HepG2 (cell line): Measurements from ENCODE around the gene C1GALT1.

ENCODE experiments used
- ARNT2 ChIP-seq: sonication (generic); formaldehyde crosslinking; IDR thresholded peaks from 2 replicates; pipeline ENCODE4 v1.8.0; 2022; ENCODE audit warnings: mild to moderate bottlenecking, low read depth, missing genetic modification reagents, moderate library complexity
- CBX2 ChIP-seq, 2 experiments: fragments of 200-600 bp in 1 of 2; sonication (generic); formaldehyde crosslinking in 1 of 2; IDR thresholded peaks; 2 replicates each; pipeline versions ENCODE4 v1.7.0 to v1.8.1; 2018 to 2022; ENCODE audit warnings: low read depth in 2 of 2, low read length in 1 of 2, mild to moderate bottlenecking in 1 of 2, missing genetic modification reagents in 1 of 2
- DMAP1 ChIP-seq: IDR thresholded peaks from 2 replicates; pipeline ENCODE4 v1.6.1; 2016
- HOXA7 ChIP-seq: sonication (generic); formaldehyde crosslinking; IDR thresholded peaks from 2 replicates; pipeline ENCODE4 v1.8.1; 2022; ENCODE audit warnings: mild to moderate bottlenecking, missing genetic modification reagents, moderate library complexity
- KAT2B ChIP-seq: fragments of 150-350 bp; IDR thresholded peaks from 2 replicates; pipeline ENCODE4 v1.6.1; 2014; ENCODE audit warnings: low read depth, low read length, borderline replicate concordance
- POLR2A ChIP-seq, 2 experiments: IDR thresholded peaks; 2 replicates each; pipeline ENCODE4 v1.6.1; 2011; ENCODE audit warnings: low read depth in 2 of 2, low read length in 2 of 2, mild to moderate bottlenecking in 1 of 2, moderate library complexity in 1 of 2; ENCODE audit not compliant: insufficient read depth in 1 of 2
- RBAK ChIP-seq: sonication (generic); formaldehyde crosslinking; IDR thresholded peaks from 2 replicates; pipeline ENCODE4 v1.5.1; 2020; ENCODE audit warnings: mild to moderate bottlenecking, missing genetic modification reagents
- YY1 ChIP-seq: IDR thresholded peaks from 2 replicates; pipeline ENCODE4 v1.6.1; 2011; ENCODE audit warnings: low read length, low read depth, moderate library complexity, mild to moderate bottlenecking; ENCODE audit not compliant: insufficient read depth, insufficient replicate concordance
- ZNF724P ChIP-seq: sonication (generic); formaldehyde crosslinking; IDR thresholded peaks from 2 replicates; pipeline ENCODE4 v1.8.0; 2022; ENCODE audit warnings: missing genetic modification reagents, borderline replicate concordance
- ZSCAN20 ChIP-seq: sonication (generic); formaldehyde crosslinking; IDR thresholded peaks from 2 replicates; pipeline ENCODE4 v1.4.0; 2020; ENCODE audit warnings: missing genetic modification reagents, mild to moderate bottlenecking, borderline replicate concordance
- TF ChIP-seq, protein P1 (sequence below): sonication (generic); formaldehyde crosslinking; IDR thresholded peaks from 2 replicates; pipeline ENCODE4 v1.5.0; 2020; ENCODE audit warnings: mild to moderate bottlenecking, missing genetic modification reagents, moderate library complexity
- TF ChIP-seq, protein P2 (sequence below): sonication (generic); formaldehyde crosslinking; IDR thresholded peaks from 2 replicates; pipeline ENCODE4 v1.4.0; 2020; ENCODE audit warnings: missing genetic modification reagents

DNA sequence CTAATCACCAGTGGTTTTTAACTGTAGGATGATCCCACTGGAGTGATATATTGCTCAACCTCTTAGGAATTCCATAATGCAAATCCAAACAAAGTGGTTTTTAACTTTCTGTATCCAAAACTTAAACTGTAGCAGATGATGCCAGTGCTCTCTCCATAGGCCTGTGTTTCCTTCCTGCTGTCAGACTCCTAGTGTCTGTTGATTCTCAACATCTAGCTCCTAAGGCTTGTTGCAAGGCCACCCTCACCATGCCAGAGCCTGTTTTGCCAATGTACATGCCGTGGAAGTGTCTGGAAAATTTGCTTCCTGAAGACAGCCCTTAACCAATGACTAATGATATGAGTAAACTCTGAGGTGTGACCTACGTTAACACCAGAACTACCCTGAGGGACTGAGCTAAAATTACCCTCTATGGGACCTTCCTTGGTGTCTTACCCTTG lies 39.3 kb downstream of the C1GALT1 start:
- no peak for TF ChIP-seq ZSCAN20 (CRISPR knock-in tag)
- TF ChIP-seq HOXA7: no peak
- TF ChIP-seq, protein P1, sequence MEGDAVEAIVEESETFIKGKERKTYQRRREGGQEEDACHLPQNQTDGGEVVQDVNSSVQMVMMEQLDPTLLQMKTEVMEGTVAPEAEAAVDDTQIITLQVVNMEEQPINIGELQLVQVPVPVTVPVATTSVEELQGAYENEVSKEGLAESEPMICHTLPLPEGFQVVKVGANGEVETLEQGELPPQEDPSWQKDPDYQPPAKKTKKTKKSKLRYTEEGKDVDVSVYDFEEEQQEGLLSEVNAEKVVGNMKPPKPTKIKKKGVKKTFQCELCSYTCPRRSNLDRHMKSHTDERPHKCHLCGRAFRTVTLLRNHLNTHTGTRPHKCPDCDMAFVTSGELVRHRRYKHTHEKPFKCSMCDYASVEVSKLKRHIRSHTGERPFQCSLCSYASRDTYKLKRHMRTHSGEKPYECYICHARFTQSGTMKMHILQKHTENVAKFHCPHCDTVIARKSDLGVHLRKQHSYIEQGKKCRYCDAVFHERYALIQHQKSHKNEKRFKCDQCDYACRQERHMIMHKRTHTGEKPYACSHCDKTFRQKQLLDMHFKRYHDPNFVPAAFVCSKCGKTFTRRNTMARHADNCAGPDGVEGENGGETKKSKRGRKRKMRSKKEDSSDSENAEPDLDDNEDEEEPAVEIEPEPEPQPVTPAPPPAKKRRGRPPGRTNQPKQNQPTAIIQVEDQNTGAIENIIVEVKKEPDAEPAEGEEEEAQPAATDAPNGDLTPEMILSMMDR (CRISPR knock-in tag): no peak
- TF ChIP-seq RBAK (CRISPR knock-in tag): no peak
- TF ChIP-seq YY1: no peak
- no peak for TF ChIP-seq ZNF724P (CRISPR knock-in tag)
- TF ChIP-seq DMAP1: no peak
- no peak for TF ChIP-seq CBX2 (IDR thresholded peaks at IDR 0.05; ENCODE audit: low read depth, low read length)
- TF ChIP-seq CBX2 (CRISPR knock-in tag; IDR thresholded peaks at IDR 0.05; ENCODE audit: low read depth): no peak
- TF ChIP-seq KAT2B: no peak
- TF ChIP-seq, protein P2, sequence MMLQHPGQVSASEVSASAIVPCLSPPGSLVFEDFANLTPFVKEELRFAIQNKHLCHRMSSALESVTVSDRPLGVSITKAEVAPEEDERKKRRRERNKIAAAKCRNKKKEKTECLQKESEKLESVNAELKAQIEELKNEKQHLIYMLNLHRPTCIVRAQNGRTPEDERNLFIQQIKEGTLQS (CRISPR knock-in tag): no peak
- no peak for TF ChIP-seq POLR2A (IDR thresholded peaks at IDR 0.05; ENCODE audit: insufficient read depth in 1 of 2, low read depth in 2 of 2, low read length in 2 of 2)
- TF ChIP-seq ARNT2: no peak
